KMS-11 (cell line): ENCODE measurements around the gene TANC1.

Experiments used
- H2AFZ ChIP-seq: fragments of 200-600 bp; sonication (generic); 2 replicates; pipeline ENCODE4 v1.6.1; 2016; ENCODE audit warnings: antibody characterized with exemption, mixed run types, low read depth
- H3K27ac ChIP-seq: fragments of 200-600 bp; sonication (generic); 2 replicates; pipeline ENCODE4 v1.6.1; 2016; ENCODE audit warnings: mild to moderate bottlenecking, mixed run types
- H3K27me3 ChIP-seq: fragments of 200-600 bp; sonication (generic); 2 replicates; pipeline ENCODE4 v1.6.1; 2017; ENCODE audit warnings: mild to moderate bottlenecking, low read depth, mixed run types, moderate library complexity; ENCODE audit not compliant: insufficient read depth
- H3K36me3 ChIP-seq: fragments of 200-600 bp; sonication (generic); 2 replicates; pipeline ENCODE4 v1.6.1; 2017; ENCODE audit warnings: mild to moderate bottlenecking, mixed run types; ENCODE audit not compliant: insufficient read depth
- H3K4me1 ChIP-seq: fragments of 200-600 bp; sonication (generic); 2 replicates; pipeline ENCODE4 v1.6.1; 2016; ENCODE audit warnings: mild to moderate bottlenecking, low read depth, mixed run types; ENCODE audit not compliant: poor library complexity, severe bottlenecking
- H3K4me2 ChIP-seq: fragments of 200-600 bp; sonication (generic); 2 replicates; pipeline ENCODE4 v1.7.0; 2016; ENCODE audit warnings: mild to moderate bottlenecking, mixed run types
- H3K4me3 ChIP-seq: fragments of 200-600 bp; sonication (generic); IDR thresholded peaks from 2 replicates; pipeline ENCODE4 v1.6.1; 2017; ENCODE audit warnings: low read depth, low read length, mixed read lengths; ENCODE audit not compliant: insufficient read depth
- H3K79me2 ChIP-seq: fragments of 200-600 bp; sonication (generic); 2 replicates; pipeline ENCODE4 v1.6.1; 2016; ENCODE audit warnings: low read depth, mixed run types; ENCODE audit not compliant: insufficient read depth
- H3K9ac ChIP-seq: fragments of 200-600 bp; sonication (generic); 2 replicates; pipeline ENCODE4 v1.6.1; 2016; ENCODE audit warnings: mild to moderate bottlenecking, mixed run types
- H4K20me1 ChIP-seq: fragments of 200-600 bp; sonication (generic); 2 replicates; pipeline ENCODE4 v1.6.1; 2016; ENCODE audit warnings: mild to moderate bottlenecking, mixed run types; ENCODE audit not compliant: insufficient read depth
- TF ChIP-seq, protein P1 (sequence below): fragments of 200-600 bp; sonication (generic); conservative IDR thresholded peaks from 2 replicates; pipeline ENCODE4 v1.6.1; 2017; ENCODE audit warnings: low read depth, mild to moderate bottlenecking, antibody characterized with exemption, low read length, moderate library complexity, mixed read lengths

TANC1 gene

DNA sequence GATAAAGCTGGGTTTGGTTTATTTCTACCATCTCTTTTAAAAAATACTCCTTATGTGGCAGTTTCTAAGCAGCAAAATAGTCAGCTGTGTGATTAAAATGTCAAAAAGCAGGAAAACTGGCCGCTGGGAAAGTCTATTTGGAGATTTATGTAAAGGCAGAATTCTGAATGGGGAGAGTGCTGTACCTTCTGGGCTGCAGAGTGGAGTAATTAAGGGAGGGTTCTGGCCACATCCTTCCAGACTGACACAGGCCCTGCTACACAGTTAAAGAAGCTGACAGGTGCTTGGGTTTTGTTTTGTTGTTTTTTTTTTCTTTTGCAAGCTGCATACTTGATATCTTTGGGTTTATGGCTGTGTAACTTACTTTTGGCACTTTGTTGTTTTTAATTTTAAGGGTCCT is 160.8 kb downstream of the TANC1 start:
- TF ChIP-seq, protein P1, sequence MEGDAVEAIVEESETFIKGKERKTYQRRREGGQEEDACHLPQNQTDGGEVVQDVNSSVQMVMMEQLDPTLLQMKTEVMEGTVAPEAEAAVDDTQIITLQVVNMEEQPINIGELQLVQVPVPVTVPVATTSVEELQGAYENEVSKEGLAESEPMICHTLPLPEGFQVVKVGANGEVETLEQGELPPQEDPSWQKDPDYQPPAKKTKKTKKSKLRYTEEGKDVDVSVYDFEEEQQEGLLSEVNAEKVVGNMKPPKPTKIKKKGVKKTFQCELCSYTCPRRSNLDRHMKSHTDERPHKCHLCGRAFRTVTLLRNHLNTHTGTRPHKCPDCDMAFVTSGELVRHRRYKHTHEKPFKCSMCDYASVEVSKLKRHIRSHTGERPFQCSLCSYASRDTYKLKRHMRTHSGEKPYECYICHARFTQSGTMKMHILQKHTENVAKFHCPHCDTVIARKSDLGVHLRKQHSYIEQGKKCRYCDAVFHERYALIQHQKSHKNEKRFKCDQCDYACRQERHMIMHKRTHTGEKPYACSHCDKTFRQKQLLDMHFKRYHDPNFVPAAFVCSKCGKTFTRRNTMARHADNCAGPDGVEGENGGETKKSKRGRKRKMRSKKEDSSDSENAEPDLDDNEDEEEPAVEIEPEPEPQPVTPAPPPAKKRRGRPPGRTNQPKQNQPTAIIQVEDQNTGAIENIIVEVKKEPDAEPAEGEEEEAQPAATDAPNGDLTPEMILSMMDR = no peak
- no peak overlapping the region for H3K9ac ChIP-seq

DNA sequence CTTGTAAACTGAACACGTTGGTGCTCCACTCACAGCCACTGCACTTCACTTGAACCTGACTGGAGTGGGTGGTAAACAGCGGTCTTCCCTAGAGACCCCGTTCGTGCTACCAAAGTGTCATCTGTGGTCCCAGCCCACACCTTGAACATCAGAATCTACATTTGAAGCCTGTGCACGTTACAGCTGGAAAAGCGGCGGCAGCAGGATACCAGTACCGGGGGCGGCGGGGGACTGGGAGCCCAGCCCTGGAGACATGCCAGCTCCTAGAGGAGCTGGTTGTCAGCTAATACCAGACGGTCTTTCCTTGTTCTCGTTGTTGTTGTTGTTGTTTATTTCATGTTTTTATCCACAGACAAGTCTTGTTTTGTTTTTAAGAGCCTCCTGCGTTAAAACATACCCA is 161.4 kb downstream of the TANC1 start:
- peaks cover 7% of the 10 kb centered on the region; the same call in 1 of the 2 replicates for H3K79me2 ChIP-seq
- no peak overlapping the region for H3K9ac ChIP-seq
- H3K27ac ChIP-seq = no peak overlapping the region
- peaks cover 14% of the 10 kb centered on the region for H3K4me1 ChIP-seq
- H4K20me1 ChIP-seq = no peaks in the 10 kb centered on the region
- H3K27me3 ChIP-seq = no peaks in the 10 kb centered on the region
- no peak overlapping the region for H3K4me3 ChIP-seq
- TF ChIP-seq, protein P1 = no peak
- H3K36me3 ChIP-seq = no peaks in the 10 kb centered on the region
- H3K4me2 ChIP-seq = no peak overlapping the region
- no peak overlapping the region for H2AFZ ChIP-seq

More for the DNA sequence above, 160.8 kb downstream of the TANC1 start:
- Histone ChIP-seq H3K27me3 (no peaks in the 10 kb centered on the region), H3K4me3 (no peak overlapping the region), H4K20me1 (no peaks in the 10 kb centered on the region), H3K36me3 (no peaks in the 10 kb centered on the region), H3K79me2 (peaks cover 7% of the 10 kb centered on the region; the same call in 1 of the 2 replicates), H3K4me1 (peaks cover 17% of the 10 kb centered on the region), H2AFZ (no peak overlapping the region), H3K27ac (no peak overlapping the region), H3K4me2 (no peak overlapping the region)

DNA sequence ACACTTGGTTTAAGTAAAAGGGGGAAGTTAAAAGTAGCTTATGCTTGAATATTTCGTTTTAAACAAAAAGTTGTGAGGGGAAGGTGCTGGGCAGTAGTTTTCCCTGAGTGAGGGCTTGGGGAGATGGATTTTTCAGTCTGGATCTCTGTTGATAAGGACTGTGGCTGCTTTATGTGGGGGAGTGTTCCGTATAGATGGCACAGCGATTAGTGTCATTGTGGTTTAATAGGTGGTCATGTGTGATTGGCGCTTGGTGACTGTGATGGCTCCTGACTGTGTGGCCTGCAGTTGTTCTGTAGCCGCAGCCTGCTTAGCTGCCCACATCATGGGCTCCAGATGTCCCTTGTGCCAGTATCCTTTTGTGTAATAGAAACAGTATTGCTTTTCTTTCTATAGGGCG is 161.9 kb downstream of the TANC1 start:
- H3K79me2 ChIP-seq = peaks cover 7% of the 10 kb centered on the region; the same call in 1 of the 2 replicates
- peaks cover 14% of the 10 kb centered on the region for H3K4me1 ChIP-seq
- TF ChIP-seq, protein P1 = no peak
- H3K4me2 ChIP-seq = no peak overlapping the region
- no peaks in the 10 kb centered on the region for H3K27me3 ChIP-seq
- no peak overlapping the region for H3K9ac ChIP-seq
- no peak overlapping the region for H2AFZ ChIP-seq
- no peaks in the 10 kb centered on the region for H4K20me1 ChIP-seq
- no peak overlapping the region for H3K27ac ChIP-seq
- no peaks in the 10 kb centered on the region for H3K36me3 ChIP-seq
- no peak overlapping the region for H3K4me3 ChIP-seq

DNA sequence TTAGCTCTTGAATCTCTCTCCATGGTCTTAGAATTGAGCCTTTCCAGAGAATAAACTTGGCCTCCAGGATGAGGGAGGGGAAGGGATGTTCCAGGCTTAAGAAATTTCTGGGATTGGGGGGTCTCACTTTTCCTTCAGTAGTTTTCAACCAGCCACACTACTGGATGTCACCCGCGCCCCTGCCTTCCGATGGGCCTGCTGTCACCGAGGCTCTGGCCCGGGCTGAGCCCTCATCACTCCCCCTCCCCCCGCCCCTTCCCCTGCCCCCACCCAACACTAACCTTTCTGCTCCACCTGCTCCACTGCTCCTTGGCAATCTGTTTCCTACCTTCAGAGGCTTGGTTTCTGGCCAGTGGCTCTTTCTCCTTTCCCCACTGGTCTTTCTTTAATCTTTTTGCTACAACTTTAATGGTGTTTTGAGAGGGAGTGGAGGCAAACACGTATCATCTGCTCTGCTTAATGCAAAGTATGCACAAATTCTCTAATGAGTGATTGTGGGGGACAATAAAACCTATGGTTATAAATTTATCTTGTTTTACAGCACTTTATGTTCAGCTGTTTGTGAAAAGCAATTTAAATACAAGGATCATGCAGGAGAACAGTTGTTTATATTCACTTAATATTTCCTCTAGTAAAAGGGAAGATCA is 162.9 kb downstream of the TANC1 start:
- Histone ChIP-seq H2AFZ (no peak overlapping the region), H3K27ac (no peak overlapping the region), H4K20me1 (no peaks in the 10 kb centered on the region), H3K4me1 (peaks cover 14% of the 10 kb centered on the region), H3K9ac (no peak overlapping the region), H3K79me2 (peaks cover 7% of the 10 kb centered on the region; the same call in 1 of the 2 replicates), H3K4me2 (no peak overlapping the region), H3K36me3 (no peaks in the 10 kb centered on the region), H3K4me3 (no peak overlapping the region), H3K27me3 (no peaks in the 10 kb centered on the region)
- TF ChIP-seq, protein P1 = no peak
